Measurements from ENCODE around the gene FER1L5. TPM values are rescaled to one million over a fixed set of nuclear protein-coding genes. Genes with fewer than 3 reads are reported as not detected.

The FER1L5 gene
- total RNA-seq, 3 donors from 2014 or later, result 0.73 to 0.98 TPM; not detected in 1

- no peaks in the 10 kb centered on the region for H3K9me3 ChIP-seq
- TF ChIP-seq CTCF (IDR thresholded peaks at IDR 0.05) (no peak), POLR2AphosphoS5 (IDR thresholded peaks at IDR 0.05) (no peak), POLR2A (IDR thresholded peaks at IDR 0.05) (no peak)
- H3K4me3 ChIP-seq, result no peak overlapping the region
- intact Hi-C loops (cut with DNase I; ENCODE audit: low total_unique reads), result no loop called here
- no peaks in the 10 kb centered on the region for H3K4me1 ChIP-seq
- no peaks in the 10 kb centered on the region for H3K27me3 ChIP-seq
- no peaks in the 10 kb centered on the region for H3K36me3 ChIP-seq
- H3K27ac ChIP-seq, result no peak overlapping the region
- DNase-seq (ENCODE audit: low spot score in 2 of 2), result no peak
These were observed 111.2 kb downstream of the FER1L5 start for GRCh38 chr2:96753661-96754282.

GRCh38 chr2:96754317-96754716 lies 111.8 kb downstream of the FER1L5 start:
- DNase-seq (ENCODE audit: low spot score in 2 of 2), result no peak
- intact Hi-C loops (cut with DNase I; ENCODE audit: low total_unique reads), result no loop called here
- no peak overlapping the region for H3K4me3 ChIP-seq
- no peaks in the 10 kb centered on the region for H3K4me1 ChIP-seq
- H3K36me3 ChIP-seq, result no peaks in the 10 kb centered on the region
- H3K27me3 ChIP-seq, result no peaks in the 10 kb centered on the region
- H3K27ac ChIP-seq, result no peak overlapping the region
- TF ChIP-seq CTCF (IDR thresholded peaks at IDR 0.05), result no peak
- TF ChIP-seq POLR2A (IDR thresholded peaks at IDR 0.05), result no peak
- TF ChIP-seq POLR2AphosphoS5 (IDR thresholded peaks at IDR 0.05), result no peak
- no peaks in the 10 kb centered on the region for H3K9me3 ChIP-seq

Other genes starting within 250 kb of the FER1L5 start
- gene NEURL3, start 137.4 kb upstream of the FER1L5 start, total RNA-seq, result 1 to 10 TPM in 2 of 3 donors, not detected in 1; 4.3 to 6.1 TPM
- 100 to 1,000 TPM in 1 of 3 donors, 10 to 100 TPM in 2; 18.9 to 132 (median 56.4) TPM for gene ARID5A, start 106.0 kb upstream of the FER1L5 start, total RNA-seq
- 10 to 100 TPM; 44.2 to 64.1 (median 53.1) TPM for gene KANSL3, start 4.5 kb upstream of the FER1L5 start, total RNA-seq
- gene LMAN2L, start 97.3 kb downstream of the FER1L5 start, total RNA-seq, result 10 to 100 TPM; 21.9 to 39.8 (median 24.3) TPM
- gene CNNM4, start 118.1 kb downstream of the FER1L5 start, total RNA-seq, result 10 to 100 TPM in 1 of 3 donors, 1 to 10 TPM in 2; 2.7 to 12.1 (median 9.5) TPM
- 10 to 100 TPM in 2 of 3 donors, 1 to 10 TPM in 1; 7.5 to 13.8 (median 11.8) TPM for gene CNNM3, start 173.5 kb downstream of the FER1L5 start, total RNA-seq
- gene ANKRD23, start 201.3 kb downstream of the FER1L5 start, total RNA-seq, result 1 to 10 TPM; 3.5 to 9.4 (median 7.2) TPM
- gene ANKRD39, start 215.3 kb downstream of the FER1L5 start, total RNA-seq, result 10 to 100 TPM in 1 of 3 donors, 1 to 10 TPM in 2; 8.8 to 15.8 (median 9.2) TPM
- 10 to 100 TPM; 17.9 to 37.3 (median 31.5) TPM for gene SEMA4C, start 227.3 kb downstream of the FER1L5 start, total RNA-seq